GM08714 (cell line): ENCODE results near the gene ZIM2.

Experiments
- H3K4me3 ChIP-seq: fragments of 200-500 bp; sonication (Bioruptor generic); 2 replicates; pipeline ENCODE4 v1.5.1; 2014; ENCODE audit warnings: mild to moderate bottlenecking, low read length, inconsistent platforms
- ZNF274 ChIP-seq: IDR thresholded peaks from 2 replicates; pipeline ENCODE4 v1.6.1; 2012; ENCODE audit warnings: mild to moderate bottlenecking, low read depth, low read length

Gene ZIM2

GRCh38 chr19:56834564-56835375 is 5.8 kb downstream of the ZIM2 start:
- no peak overlapping the region for H3K4me3 ChIP-seq
- no peak for TF ChIP-seq ZNF274

DNA sequence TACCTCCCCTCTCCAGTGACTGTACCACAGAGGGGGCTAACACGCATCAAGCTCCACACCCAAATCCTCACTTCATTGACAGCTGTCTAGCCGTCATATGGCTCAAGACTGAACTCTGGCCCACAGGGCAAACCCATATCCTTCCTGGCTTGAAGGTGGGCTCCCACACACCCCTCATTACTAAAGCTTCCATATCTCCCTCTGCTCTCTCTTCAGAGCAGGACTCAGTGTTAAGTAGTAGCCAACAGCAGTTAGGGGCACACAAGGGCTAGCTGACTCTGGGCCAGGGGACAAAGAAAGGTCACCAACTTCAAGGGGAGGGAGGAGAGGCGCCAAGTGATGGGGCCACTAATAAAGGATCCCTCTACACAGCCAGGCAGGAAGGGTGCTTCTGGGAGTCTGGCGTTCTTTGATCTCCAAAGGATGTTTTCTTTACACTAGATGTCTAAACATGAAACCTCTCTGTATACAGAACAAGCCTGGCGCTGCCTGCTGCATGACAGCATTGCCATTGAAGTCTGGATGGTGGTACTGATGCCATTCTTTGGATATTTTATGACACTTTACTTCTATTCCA is 8.1 kb downstream of the ZIM2 start:
- H3K4me3 ChIP-seq: no peak overlapping the region
- no peak for TF ChIP-seq ZNF274

- no peak for TF ChIP-seq ZNF274
- H3K4me3 ChIP-seq: no peak overlapping the region
Measured at GRCh38 chr19:56831255-56831654, 9.3 kb downstream of the ZIM2 start.

DNA sequence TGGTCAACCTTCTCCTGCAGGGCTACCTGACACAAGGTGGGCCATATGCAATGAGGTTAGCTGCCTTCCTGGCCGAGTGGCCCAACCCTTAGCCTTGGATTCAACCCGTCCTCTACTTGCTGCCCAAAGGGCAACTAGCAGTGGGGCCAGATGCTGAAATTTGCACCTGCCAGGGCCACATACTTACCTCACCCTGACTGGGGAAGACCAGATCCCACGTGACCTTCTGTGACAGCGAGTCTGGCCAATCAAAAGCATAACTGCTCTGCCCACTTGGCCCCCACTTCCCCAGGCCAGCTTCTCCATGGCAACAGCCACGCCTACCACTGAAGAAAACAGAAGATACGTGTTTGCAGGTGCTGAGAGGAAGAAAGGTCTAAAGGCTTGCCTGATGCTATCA is 10.9 kb downstream of the ZIM2 start:
- no peak overlapping the region for H3K4me3 ChIP-seq
- no peak for TF ChIP-seq ZNF274

GRCh38 chr19:56827708-56828107 is 12.8 kb downstream of the ZIM2 start:
- no peak for TF ChIP-seq ZNF274
- H3K4me3 ChIP-seq: no peak overlapping the region

- TF ChIP-seq ZNF274: no peak
- no peak overlapping the region for H3K4me3 ChIP-seq
Measured at GRCh38 chr19:56823956-56824355, 16.6 kb downstream of the ZIM2 start.

GRCh38 chr19:56823417-56823816 is 17.1 kb downstream of the ZIM2 start:
- no peak overlapping the region for H3K4me3 ChIP-seq
- TF ChIP-seq ZNF274: no peak

- no peak for TF ChIP-seq ZNF274
- H3K4me3 ChIP-seq: no peak overlapping the region
Measured at GRCh38 chr19:56822755-56823154, 17.8 kb downstream of the ZIM2 start.

DNA sequence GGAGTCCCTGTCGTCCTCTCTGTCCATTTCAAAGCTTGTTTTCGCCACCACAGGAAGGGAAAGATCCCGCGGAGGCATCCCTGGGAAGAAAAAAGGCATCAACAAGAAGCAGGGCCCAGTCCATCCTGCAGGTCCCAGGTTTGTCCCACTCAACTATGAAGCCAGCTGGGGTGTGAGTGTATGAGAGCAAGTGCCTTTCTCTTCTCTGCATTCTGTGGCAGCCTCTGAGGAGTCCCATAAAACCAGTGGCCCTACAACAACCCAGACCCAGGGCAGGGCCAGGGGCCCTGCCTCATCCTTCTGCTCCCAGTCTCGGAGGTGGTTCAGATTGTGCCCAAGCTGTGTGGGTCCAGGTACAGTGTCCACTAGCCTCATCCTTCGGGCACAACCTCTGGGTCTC is 18.9 kb downstream of the ZIM2 start:
- TF ChIP-seq ZNF274: no peak
- no peak overlapping the region for H3K4me3 ChIP-seq

GRCh38 chr19:56821209-56821608 is 19.3 kb downstream of the ZIM2 start:
- H3K4me3 ChIP-seq: no peak overlapping the region
- TF ChIP-seq ZNF274: no peak

GRCh38 chr19:56819166-56819565 is 21.4 kb downstream of the ZIM2 start:
- no peak for TF ChIP-seq ZNF274

GRCh38 chr19:56814656-56815055 is 25.9 kb downstream of the ZIM2 start:
- no peak for TF ChIP-seq ZNF274
- H3K4me3 ChIP-seq: no peak overlapping the region

More at GRCh38 chr19:56819166-56819565, 21.4 kb downstream of the ZIM2 start:
- H3K4me3 ChIP-seq: no peak overlapping the region

- no peak overlapping the region for H3K4me3 ChIP-seq
- no peak for TF ChIP-seq ZNF274
Measured at GRCh38 chr19:56813531-56813930, 27.0 kb downstream of the ZIM2 start.

DNA sequence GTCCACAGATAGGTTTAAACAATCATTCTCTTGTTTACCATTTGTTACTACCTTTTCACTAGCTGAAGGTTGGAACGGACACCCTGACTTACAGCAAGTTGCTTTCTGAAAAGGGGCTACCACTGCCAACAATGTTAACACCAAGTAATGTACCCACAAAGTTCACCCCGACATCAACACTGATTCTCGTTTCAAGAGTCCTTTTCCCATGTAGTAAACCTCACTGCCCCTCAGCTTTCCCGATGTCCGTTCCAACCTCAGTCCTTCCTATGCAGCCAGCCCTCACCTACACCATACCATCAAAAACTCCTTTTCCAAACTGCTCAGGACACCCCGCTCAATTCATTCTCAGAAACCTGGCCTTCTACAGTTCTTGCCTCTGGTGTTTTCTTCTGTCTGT is 29.0 kb downstream of the ZIM2 start:
- no peak overlapping the region for H3K4me3 ChIP-seq
- no peak for TF ChIP-seq ZNF274

- TF ChIP-seq ZNF274: no peak
- H3K4me3 ChIP-seq: no peak overlapping the region
Measured at GRCh38 chr19:56810260-56810659, 30.3 kb downstream of the ZIM2 start.
